Mesendoderm (in vitro differentiated cells): Measurements from ENCODE around the gene TCF4.
A peak's percentile ranks its signal among the peaks of the same experiment; 100 is the strongest.

Source experiments
- DNase-seq: peaks from one replicate; pipeline ENCODE4 v3.0.0; 2013
- H2AK5ac ChIP-seq: 2 replicates; pipeline ENCODE4 v1.6.1; 2013; ENCODE audit warnings: low read length, inconsistent platforms
- H2BK120ac ChIP-seq: 2 replicates; pipeline ENCODE4 v1.6.1; 2013; ENCODE audit warnings: low read depth, mild to moderate bottlenecking, low read length, moderate library complexity, mixed read lengths
- H2BK15ac ChIP-seq: replicated peaks from 2 replicates; pipeline ENCODE4 v1.6.1; 2013; ENCODE audit warnings: low read depth, mild to moderate bottlenecking, moderate library complexity
- H2BK5ac ChIP-seq: 2 replicates; pipeline ENCODE4 v1.6.1; 2013; ENCODE audit warnings: low read length, inconsistent platforms
- H3K18ac ChIP-seq: 2 replicates; pipeline ENCODE4 v1.6.1; 2013; ENCODE audit warnings: mild to moderate bottlenecking, low read length, mixed read lengths
- H3K23ac ChIP-seq: one replicate; pipeline ENCODE4 v1.6.1; 2013; ENCODE audit warnings: low read length
- H3K27ac ChIP-seq: 2 replicates; pipeline ENCODE4 v1.5.1; 2013; ENCODE audit warnings: low read depth, mild to moderate bottlenecking, inconsistent platforms, low read length, moderate library complexity
- H3K27me3 ChIP-seq: 2 replicates; pipeline ENCODE4 v1.6.1; 2013; ENCODE audit warnings: low read length, control low read depth, mild to moderate bottlenecking, inconsistent platforms; ENCODE audit not compliant: insufficient read depth, poor library complexity
- H3K36me3 ChIP-seq: 2 replicates; pipeline ENCODE4 v1.6.1; 2013; ENCODE audit warnings: low read length, inconsistent platforms; ENCODE audit not compliant: control insufficient read depth, insufficient read depth
- H3K4ac ChIP-seq: one replicate; pipeline ENCODE4 v1.6.1; 2013; ENCODE audit warnings: low read depth, mild to moderate bottlenecking, low read length, moderate library complexity
- H3K4me1 ChIP-seq: 2 replicates; pipeline ENCODE4 v1.6.1; 2013; ENCODE audit warnings: low read depth, low read length, inconsistent platforms; ENCODE audit not compliant: control insufficient read depth
- H3K4me2 ChIP-seq: 2 replicates; pipeline ENCODE4 v1.6.1; 2013; ENCODE audit warnings: low read length
- H3K4me3 ChIP-seq: 2 replicates; pipeline ENCODE4 v1.5.1; 2013; ENCODE audit warnings: mild to moderate bottlenecking, low read length
- H3K56ac ChIP-seq: one replicate; pipeline ENCODE4 v1.6.1; 2013; ENCODE audit warnings: low read length
- H3K79me1 ChIP-seq: 2 replicates; pipeline ENCODE4 v1.6.1; 2013; ENCODE audit warnings: low read length, inconsistent platforms
- H3K79me2 ChIP-seq: 2 replicates; pipeline ENCODE4 v1.6.1; 2013; ENCODE audit warnings: mild to moderate bottlenecking, low read length; ENCODE audit not compliant: control insufficient read depth, insufficient read depth
- H3K9ac ChIP-seq: 2 replicates; pipeline ENCODE4 v1.6.1; 2013; ENCODE audit warnings: low read length, inconsistent platforms
- H4K5ac ChIP-seq: one replicate; pipeline ENCODE4 v1.6.1; 2013; ENCODE audit warnings: low read length
- H4K8ac ChIP-seq: one replicate; pipeline ENCODE4 v1.6.1; 2013; ENCODE audit warnings: low read depth, mild to moderate bottlenecking, control low read depth, low read length, moderate library complexity
- WGBS: extraction: QIAGEN DNeasy Blood & Tissue Kit; methylation state at CpG from one replicate; pipeline ENCODE4 v1.1.7; 2013; ENCODE audit warnings: low lambda C conversion rate, missing lambda C conversion rate; ENCODE audit not compliant: insufficient coverage; ENCODE audit errors: extremely low coverage; 5-methylcytosine and 5-hydroxymethylcytosine counted together

The TCF4 gene

DNA sequence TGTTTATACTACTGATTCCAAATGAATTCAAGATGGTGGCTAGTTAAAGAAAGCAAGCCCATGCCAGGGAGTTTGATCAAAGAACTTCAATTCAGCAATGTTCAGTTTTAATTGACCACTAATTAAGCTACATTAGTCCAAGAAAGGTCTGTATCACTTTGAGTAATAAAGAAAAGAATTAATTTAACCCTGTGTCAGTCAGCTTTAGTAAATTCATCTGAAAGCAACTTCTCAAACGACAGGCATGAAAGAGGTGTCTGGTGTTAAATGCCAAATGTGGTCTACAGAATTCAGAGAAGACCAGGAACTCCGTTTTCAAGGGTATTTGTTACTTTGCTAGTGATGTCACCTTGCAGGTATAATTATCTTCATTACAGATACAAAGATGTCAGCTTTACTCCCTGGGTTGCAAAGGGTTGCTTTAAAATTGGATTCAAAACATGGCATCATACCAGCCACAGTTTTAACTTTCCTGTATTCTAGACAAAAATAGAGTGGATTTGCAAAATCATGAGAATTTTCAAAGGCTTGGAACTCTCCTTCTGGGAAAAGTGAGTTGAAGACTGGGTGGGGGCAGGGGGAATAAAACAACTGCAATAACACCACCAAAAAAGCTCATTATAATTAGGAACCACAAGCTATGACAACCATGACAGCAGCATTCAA, 281.5 kb downstream of the TCF4 start:
- Histone ChIP-seq H2AK5ac (no peak overlapping the region), H3K23ac (no peak overlapping the region), H3K56ac (no peak overlapping the region), H3K4me2 (no peak overlapping the region), H3K4me1 (peaks cover 3% of the 10 kb centered on the region), H3K27me3 (no peaks in the 10 kb centered on the region), H3K27ac (no peak overlapping the region), H3K4me3 (no peak overlapping the region), H4K5ac (no peak overlapping the region), H2BK5ac (no peak overlapping the region), H3K18ac (no peak overlapping the region), H3K79me1 (peaks cover 10% of the 10 kb centered on the region), H2BK120ac (no peak overlapping the region), H3K9ac (no peak overlapping the region), H4K8ac (no peak overlapping the region), H2BK15ac (no peak overlapping the region), H3K79me2 (peaks cover 2% of the 10 kb centered on the region), H3K36me3 (no peaks in the 10 kb centered on the region), H3K4ac (no peak overlapping the region)
- WGBS: no CpG with 5 or more reads among the region's 2 CpGs
- DNase-seq: no peak

DNA sequence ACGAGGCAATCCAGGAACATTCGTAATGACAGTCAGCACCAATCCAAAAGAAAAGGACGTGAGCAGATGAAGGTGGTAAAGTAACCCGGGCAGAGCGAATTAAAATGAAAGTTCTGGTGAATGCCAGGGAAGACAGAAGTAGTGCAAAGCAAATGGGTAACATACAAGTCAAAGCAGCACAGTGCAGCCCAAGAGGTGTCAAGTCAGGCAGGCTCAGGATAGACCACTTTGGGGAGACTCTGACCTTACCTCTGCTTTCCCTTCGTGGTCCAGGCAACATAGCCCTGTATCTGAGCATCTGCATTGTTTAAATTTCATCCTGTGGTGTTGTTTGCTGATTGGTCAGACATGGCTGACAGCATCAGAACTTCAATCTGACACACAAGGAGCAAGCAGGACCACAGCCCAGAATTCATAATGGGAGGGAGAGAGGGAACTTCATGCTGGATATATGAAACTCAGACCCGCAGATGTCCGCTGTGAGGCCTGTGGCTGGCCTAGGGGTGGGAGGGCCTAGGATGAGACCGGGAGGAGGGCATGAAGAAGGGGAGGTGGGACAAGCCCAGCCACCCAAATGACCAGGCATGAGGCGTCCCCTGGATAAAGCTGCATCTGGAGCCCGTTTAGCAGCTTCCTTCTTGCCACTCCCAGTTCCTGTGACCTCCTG, 285.7 kb downstream of the TCF4 start:
- H3K36me3 ChIP-seq: no peaks in the 10 kb centered on the region

DNA sequence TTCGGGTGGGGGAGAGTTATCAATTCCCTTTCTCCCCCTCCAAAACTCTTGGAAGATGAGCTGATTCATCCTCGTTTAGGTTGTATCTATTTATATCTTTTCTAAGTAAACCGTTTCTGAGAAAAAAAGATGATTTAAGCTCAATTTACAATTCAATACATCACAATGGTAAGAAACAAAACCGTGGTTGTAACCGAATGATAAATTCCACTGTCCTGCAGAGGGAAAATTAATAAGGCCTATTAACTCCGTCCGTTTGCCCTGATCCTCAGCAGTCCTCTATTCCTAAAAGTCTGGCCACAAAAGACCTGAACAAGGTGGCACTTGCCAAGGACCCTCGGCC, 286.2 kb downstream of the TCF4 start:
- H2BK5ac ChIP-seq: no peak overlapping the region
- H3K4me3 ChIP-seq: no peak overlapping the region
- no peak overlapping the region for H4K5ac ChIP-seq
- no peak overlapping the region for H3K4ac ChIP-seq
- H3K18ac ChIP-seq: no peak overlapping the region
- no peak overlapping the region for H2BK15ac ChIP-seq
- no peak overlapping the region for H3K4me2 ChIP-seq
- H3K27me3 ChIP-seq: no peaks in the 10 kb centered on the region
- H4K8ac ChIP-seq: no peak overlapping the region
- H2AK5ac ChIP-seq: no peak overlapping the region
- no peak overlapping the region for H3K23ac ChIP-seq
- no peak overlapping the region for H3K56ac ChIP-seq
- H3K4me1 ChIP-seq: peaks cover 10% of the 10 kb centered on the region
- no CpG with 5 or more reads among the region's 8 CpGs for WGBS
- H3K9ac ChIP-seq: no peak overlapping the region
- H3K36me3 ChIP-seq: no peaks in the 10 kb centered on the region
- no peak overlapping the region for H2BK120ac ChIP-seq
- H3K79me1 ChIP-seq: peaks cover 13% of the 10 kb centered on the region
- H3K79me2 ChIP-seq: peaks cover 8% of the 10 kb centered on the region
- no peak for DNase-seq
- H3K27ac ChIP-seq: no peak overlapping the region

More for the DNA sequence above, 285.7 kb downstream of the TCF4 start:
- Histone ChIP-seq H2AK5ac (no peak overlapping the region), H3K27me3 (no peaks in the 10 kb centered on the region), H3K18ac (no peak overlapping the region), H3K79me1 (peaks cover 13% of the 10 kb centered on the region), H3K9ac (no peak overlapping the region), H2BK15ac (no peak overlapping the region), H3K4me2 (no peak overlapping the region), H3K4me3 (no peak overlapping the region), H3K4me1 (peaks cover 10% of the 10 kb centered on the region), H4K5ac (no peak overlapping the region), H3K27ac (no peak overlapping the region), H4K8ac (no peak overlapping the region), H2BK120ac (no peak overlapping the region), H3K79me2 (peaks cover 8% of the 10 kb centered on the region), H2BK5ac (no peak overlapping the region), H3K56ac (no peak overlapping the region), H3K23ac (no peak overlapping the region), H3K4ac (no peak overlapping the region)
- WGBS: no CpG with 5 or more reads among the region's 11 CpGs
- DNase-seq: peak; percentile 51

- no peak overlapping the region for H3K18ac ChIP-seq
- no peaks in the 10 kb centered on the region for H3K27me3 ChIP-seq
- no CpG with 5 or more reads among the region's 14 CpGs for WGBS
- no peak overlapping the region for H2BK120ac ChIP-seq
- H3K27ac ChIP-seq: no peak overlapping the region
- H4K8ac ChIP-seq: no peak overlapping the region
- H3K4ac ChIP-seq: no peak overlapping the region
- no peak overlapping the region for H4K5ac ChIP-seq
- H3K56ac ChIP-seq: no peak overlapping the region
- H3K36me3 ChIP-seq: no peaks in the 10 kb centered on the region
- peaks cover 13% of the 10 kb centered on the region for H3K79me1 ChIP-seq
- H3K9ac ChIP-seq: no peak overlapping the region
- peak; percentile 32 for DNase-seq
- no peak overlapping the region for H2BK15ac ChIP-seq
- H3K79me2 ChIP-seq: peaks cover 8% of the 10 kb centered on the region
- H3K4me3 ChIP-seq: no peak overlapping the region
- no peak overlapping the region for H2BK5ac ChIP-seq
- no peak overlapping the region for H2AK5ac ChIP-seq
- no peak overlapping the region for H3K4me2 ChIP-seq
- H3K23ac ChIP-seq: no peak overlapping the region
- peaks cover 10% of the 10 kb centered on the region for H3K4me1 ChIP-seq
These were observed 287.0 kb downstream of the TCF4 start for GRCh38 chr18:55300936-55301531.

GRCh38 chr18:55300421-55300935, 287.5 kb downstream of the TCF4 start:
- DNase-seq: no peak
- no peak overlapping the region for H4K8ac ChIP-seq
- no peak overlapping the region for H3K23ac ChIP-seq
- peaks cover 10% of the 10 kb centered on the region for H3K4me1 ChIP-seq
- no CpG with 5 or more reads among the region's 11 CpGs for WGBS
- no peak overlapping the region for H3K4me3 ChIP-seq
- no peak overlapping the region for H3K4me2 ChIP-seq
- H3K36me3 ChIP-seq: no peaks in the 10 kb centered on the region
- no peak overlapping the region for H3K4ac ChIP-seq
- no peak overlapping the region for H2BK15ac ChIP-seq
- peaks cover 13% of the 10 kb centered on the region for H3K79me1 ChIP-seq
- H3K79me2 ChIP-seq: peaks cover 8% of the 10 kb centered on the region
- no peak overlapping the region for H3K27ac ChIP-seq
- no peak overlapping the region for H3K9ac ChIP-seq
- H4K5ac ChIP-seq: no peak overlapping the region
- H3K18ac ChIP-seq: no peak overlapping the region
- no peak overlapping the region for H3K56ac ChIP-seq
- no peaks in the 10 kb centered on the region for H3K27me3 ChIP-seq
- no peak overlapping the region for H2BK120ac ChIP-seq
- H2BK5ac ChIP-seq: no peak overlapping the region
- no peak overlapping the region for H2AK5ac ChIP-seq
